IMR-90 (cell line): ENCODE measurements around the gene VOPP1. TPM values are rescaled to one million over a fixed set of nuclear protein-coding genes. Genes with fewer than 3 reads are reported as not detected.

Source experiments
- ATAC-seq: fragments of 200-7000 bp; cut with Tn5 transposase; 2 replicates; pipeline ENCODE4 v1.9.1; 2020; ENCODE audit warnings: low read depth, mild to moderate bottlenecking, moderate library complexity
- BruUV-seq: library from RNA; stranded (reverse); fragments of 400-500 nt; replicated peaks from 2 replicates; lab custom pipeline; 2021; lab: Mats Ljungman, UMichigan
- CTCF ChIA-PET: fragments of 300-600 bp; formaldehyde crosslinking; extraction: SDS; loops from one replicate; lab custom pipeline; 2021; ENCODE audit warnings: antibody characterized with exemption; lab: Yijun Ruan, JAX
- POLR2A ChIA-PET: fragments of 300-600 bp; sonication (Branson Sonifier 250); formaldehyde crosslinking; loops from one replicate; lab custom pipeline; 2022; ENCODE audit warnings: antibody characterized with exemption; ENCODE audit not compliant: unreplicated experiment; lab: Charles Lee
- DNase-seq: peaks from one replicate; pipeline ENCODE4 v3.0.0; 2013
- H2AFZ ChIP-seq: replicated peaks from 2 replicates; pipeline ENCODE3; 2013; ENCODE audit warnings: low read length, mild to moderate bottlenecking; ENCODE audit not compliant: poor library complexity
- H2AK5ac ChIP-seq: 2 replicates; pipeline ENCODE4 v1.6.1; 2013; ENCODE audit warnings: low read depth, low read length, inconsistent platforms
- H2AK9ac ChIP-seq: replicated peaks from 2 replicates; pipeline ENCODE3; 2013; ENCODE audit warnings: mild to moderate bottlenecking, low read depth, low read length, moderate library complexity; ENCODE audit not compliant: poor library complexity
- H2BK120ac ChIP-seq: 2 replicates; pipeline ENCODE4 v1.6.1; 2013; ENCODE audit warnings: low read depth, low read length, inconsistent platforms
- H2BK15ac ChIP-seq: 3 replicates; pipeline ENCODE4 v1.6.1; 2013; ENCODE audit warnings: low read depth, low read length, inconsistent platforms
- H2BK20ac ChIP-seq: 2 replicates; pipeline ENCODE4 v1.6.1; 2013; ENCODE audit warnings: low read depth, mild to moderate bottlenecking, inconsistent platforms, low read length, moderate library complexity
- H2BK5ac ChIP-seq: 2 replicates; pipeline ENCODE4 v1.6.1; 2013; ENCODE audit warnings: mild to moderate bottlenecking, low read depth, low read length, inconsistent platforms; ENCODE audit not compliant: poor library complexity, severe bottlenecking
- H3K14ac ChIP-seq: replicated peaks from 2 replicates; pipeline ENCODE4 v1.6.1; 2013; ENCODE audit warnings: low read depth, low read length, inconsistent platforms
- H3K18ac ChIP-seq: 2 replicates; pipeline ENCODE4 v1.6.1; 2013; ENCODE audit warnings: low read depth, low read length, control low read depth
- H3K23ac ChIP-seq: 2 replicates; pipeline ENCODE4 v1.6.1; 2013; ENCODE audit warnings: low read depth, low read length, inconsistent platforms
- H3K27ac ChIP-seq: 2 replicates; pipeline ENCODE4 v1.5.1; 2013; ENCODE audit warnings: mild to moderate bottlenecking, control low read depth, low read length; ENCODE audit not compliant: insufficient read depth
- H3K27me3 ChIP-seq: 2 replicates; pipeline ENCODE4 v1.6.1; 2013; ENCODE audit warnings: low read length; ENCODE audit not compliant: control insufficient read depth, insufficient read depth
- H3K36me3 ChIP-seq: 2 replicates; pipeline ENCODE4 v1.6.1; 2013; ENCODE audit warnings: low read length, mixed read lengths; ENCODE audit not compliant: control insufficient read depth, insufficient read depth
- H3K4ac ChIP-seq: 2 replicates; pipeline ENCODE4 v1.6.1; 2013; ENCODE audit warnings: low read depth, low read length, inconsistent platforms
- H3K4me1 ChIP-seq: 2 replicates; pipeline ENCODE4 v1.6.1; 2013; ENCODE audit warnings: low read length, mixed read lengths; ENCODE audit not compliant: control insufficient read depth, insufficient read depth
- H3K4me2 ChIP-seq: 2 replicates; pipeline ENCODE4 v1.6.1; 2013; ENCODE audit warnings: low read depth, mild to moderate bottlenecking, control low read depth, low read length, moderate library complexity
- H3K4me3 ChIP-seq: 2 replicates; pipeline ENCODE4 v1.5.1; 2013; ENCODE audit warnings: low read depth, mild to moderate bottlenecking, control low read depth, low read length, moderate library complexity; ENCODE audit not compliant: insufficient read depth
- H3K56ac ChIP-seq: 2 replicates; pipeline ENCODE4 v1.6.1; 2013; ENCODE audit warnings: low read length, inconsistent platforms; ENCODE audit not compliant: insufficient read depth; ENCODE audit errors: extremely low read depth
- H3K79me1 ChIP-seq, 2 experiments: 2 replicates each; pipeline ENCODE4 v1.6.1; 2013; ENCODE audit warnings: low read length in 2 of 2, inconsistent platforms in 1 of 2, low read depth in 1 of 2
- H3K9ac ChIP-seq: 2 replicates; pipeline ENCODE4 v1.6.1; 2013; ENCODE audit warnings: low read depth, low read length, control low read depth
- H3K9me1 ChIP-seq: 2 replicates; pipeline ENCODE4 v1.6.1; 2013; ENCODE audit warnings: low read length, inconsistent platforms; ENCODE audit not compliant: insufficient read depth
- H3K9me3 ChIP-seq: 2 replicates; pipeline ENCODE4 v1.6.1; 2013; ENCODE audit warnings: low read length; ENCODE audit not compliant: control insufficient read depth, insufficient read depth
- H4K20me1 ChIP-seq: 2 replicates; pipeline ENCODE4 v1.6.1; 2013; ENCODE audit warnings: low read length, inconsistent platforms; ENCODE audit not compliant: insufficient read depth
- H4K5ac ChIP-seq: 2 replicates; pipeline ENCODE4 v1.6.1; 2013; ENCODE audit warnings: mild to moderate bottlenecking, low read depth, low read length, control low read depth
- H4K8ac ChIP-seq, 2 experiments: 2 replicates each; pipeline ENCODE4 v1.6.1; 2013; ENCODE audit warnings: low read depth in 2 of 2, low read length in 2 of 2, control low read depth in 1 of 2, inconsistent platforms in 1 of 2
- H4K91ac ChIP-seq: 2 replicates; pipeline ENCODE4 v1.6.1; 2013; ENCODE audit warnings: low read depth, low read length, inconsistent platforms; ENCODE audit not compliant: insufficient read depth
- BHLHE40 ChIP-seq: fragments of 150-350 bp; IDR thresholded peaks from 2 replicates; pipeline ENCODE4 v1.6.1; 2016; ENCODE audit warnings: mild to moderate bottlenecking, low read depth, low read length
- MAFK ChIP-seq: IDR thresholded peaks from 2 replicates; pipeline ENCODE4 v1.6.1; 2012; ENCODE audit warnings: low read depth, low read length, improper control_type of control experiment
- POLR2A ChIP-seq: IDR thresholded peaks from 2 replicates; pipeline ENCODE4 v1.6.1; 2012; ENCODE audit warnings: mild to moderate bottlenecking, low read depth, low read length
- USF2 ChIP-seq: fragments of 150-350 bp; IDR thresholded peaks from 2 replicates; pipeline ENCODE4 v1.6.1; 2017; ENCODE audit warnings: mild to moderate bottlenecking, antibody characterized with exemption, low read length, low read depth
- WGBS, 2 experiments: methylation state at CpG; one replicate each; pipeline versions ENCODE4 v1.1.5 to v1.1.7; 2013; ENCODE audit warnings: missing lambda C conversion rate in 2 of 2; ENCODE audit not compliant: insufficient read length in 1 of 2; ENCODE audit errors: extremely low coverage in 2 of 2; 5-methylcytosine and 5-hydroxymethylcytosine counted together
- dilution Hi-C: fragments of 300-500 bp; cut with HindIII; formaldehyde crosslinking; loops from one replicate; pipeline ENCODE4 v1.14.3; 2018; ENCODE audit warnings: low sequenced_read_pairs; ENCODE audit not compliant: unreplicated experiment
- in situ Hi-C: fragments of 300-500 bp; cut with MboI; formaldehyde crosslinking; loops from 3 replicates; pipeline ENCODE4 v1.14.3; 2019; ENCODE audit warnings: low sequenced_read_pairs, inconsistent platforms, mixed read lengths
- intact Hi-C: fragments of 100-400 bp; cut with micrococcal nuclease; formaldehyde crosslinking; loops from 2 replicates; pipeline ENCODE4 v1.10.0; 2022
- polyA plus RNA-seq, 3 experiments: library from polyadenylated mRNA; depleted of rRNA; stranded (reverse); fragments of >200 nt; gene quantifications; 2 replicates each; pipeline ENCODE4 v1.2.3, GENCODE V29; 2012; ENCODE audit warnings: low replicate concordance in 1 of 3
- total RNA-seq: library from RNA; depleted of rRNA; stranded (reverse); fragments of >200 nt; gene quantifications from 2 replicates; pipeline ENCODE4 v1.2.3, GENCODE V29; 2012
- TF ChIP-seq, protein P1 (sequence below): fragments of 150-350 bp; IDR thresholded peaks from 2 replicates; pipeline ENCODE4 v1.6.1; 2016; ENCODE audit warnings: low read depth, mild to moderate bottlenecking, low read length, moderate library complexity, borderline replicate concordance

VOPP1 gene
- total and polyA plus RNA-seq, 2 of the 4 experiments (the other 2 are of a cell fraction) = 60.2 to 94.5 TPM

DNA sequence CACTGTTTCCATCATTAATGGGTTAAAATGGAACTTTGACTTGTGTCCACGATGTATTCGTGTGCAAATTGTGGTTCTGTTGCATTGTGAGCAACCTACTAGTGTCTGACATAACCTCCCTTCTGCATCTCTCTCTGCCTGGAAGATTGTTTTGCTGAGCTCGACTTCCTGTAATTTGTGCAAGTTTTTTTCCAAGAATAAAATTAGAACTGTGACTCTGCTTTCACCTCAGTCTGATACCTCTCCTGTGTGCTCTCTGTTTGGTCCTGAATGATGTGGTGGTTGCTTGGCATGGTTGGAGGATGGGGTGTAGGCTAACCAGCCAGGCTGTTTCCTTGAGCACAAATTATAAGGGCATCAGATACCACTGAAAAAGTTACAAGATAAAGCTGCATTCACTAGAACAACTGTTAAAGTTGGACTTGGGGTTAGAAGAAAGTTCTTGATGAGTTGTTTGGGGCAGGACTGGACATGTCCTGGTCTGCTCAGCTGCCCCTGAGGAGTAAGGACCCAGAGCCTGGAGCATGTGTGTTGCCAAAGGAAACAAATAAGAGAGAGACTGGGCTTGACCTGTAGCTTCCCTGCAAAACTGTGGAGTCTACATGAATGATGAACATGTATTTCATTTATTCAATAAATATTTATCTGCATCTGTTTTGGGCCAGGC is 1.9 kb upstream of the VOPP1 start:
- Histone ChIP-seq H3K9ac (peak overlapping the region; percentile 7; the same call in 1 of the 2 replicates), H2AK5ac (peak overlapping the region; percentile 76), H2BK120ac (peak overlapping the region; percentile 77), H2AFZ (peak overlapping the region; percentile 68), H4K91ac (peak overlapping the region; percentile 61), H2BK20ac (peak overlapping the region; percentile 84), H3K4me3 (no peak overlapping the region), H3K14ac (peak overlapping the region; percentile 86), H2BK5ac (peak overlapping the region; percentile 68), H3K56ac (peak overlapping the region; percentile 20; the same call in 1 of the 2 replicates), H3K9me1 (peaks cover 24% of the 10 kb centered on the region), H4K8ac (peak overlapping the region; percentile 24 to 80; a peak in 3 of 4 replicates), H2BK15ac (peak overlapping the region; percentile 69; the same call in 1 of the 3 replicates), H2AK9ac (peak overlapping the region; percentile 18), H3K4me1 (peaks cover 24% of the 10 kb centered on the region), H3K36me3 (no peaks in the 10 kb centered on the region), H4K5ac (peak overlapping the region; percentile 91), H3K79me1 (peaks cover 3 to 32% of the 10 kb centered on the region in 2 experiments; a peak in 3 of 4 replicates), H4K20me1 (peaks cover 12% of the 10 kb centered on the region), H3K4ac (peak overlapping the region; percentile 83), H3K27ac (peak overlapping the region; percentile 76; the same call in 1 of the 2 replicates), H3K27me3 (no peaks in the 10 kb centered on the region), H3K9me3 (no peaks in the 10 kb centered on the region), H3K18ac (peak overlapping the region; percentile 95), H3K23ac (peak overlapping the region; percentile 73), H3K4me2 (peak overlapping the region; percentile 69)
- dilution Hi-C loops = no loop called here
- DNase-seq (peak; percentile 28), ATAC-seq (no peak)
- intact Hi-C loops = loop anchor here (10.0 kb wide), 1 partner anchor 799 kb away; no protein-coding TSS in a partner anchor
- no peak for TF ChIP-seq BHLHE40
- TF ChIP-seq MAFK = peak; percentile 42
- no peak for TF ChIP-seq USF2
- TF ChIP-seq, protein P1, sequence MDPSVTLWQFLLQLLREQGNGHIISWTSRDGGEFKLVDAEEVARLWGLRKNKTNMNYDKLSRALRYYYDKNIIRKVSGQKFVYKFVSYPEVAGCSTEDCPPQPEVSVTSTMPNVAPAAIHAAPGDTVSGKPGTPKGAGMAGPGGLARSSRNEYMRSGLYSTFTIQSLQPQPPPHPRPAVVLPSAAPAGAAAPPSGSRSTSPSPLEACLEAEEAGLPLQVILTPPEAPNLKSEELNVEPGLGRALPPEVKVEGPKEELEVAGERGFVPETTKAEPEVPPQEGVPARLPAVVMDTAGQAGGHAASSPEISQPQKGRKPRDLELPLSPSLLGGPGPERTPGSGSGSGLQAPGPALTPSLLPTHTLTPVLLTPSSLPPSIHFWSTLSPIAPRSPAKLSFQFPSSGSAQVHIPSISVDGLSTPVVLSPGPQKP = no peak
- TF ChIP-seq POLR2A = no peak
- POLR2A ChIA-PET = no interaction called here
- CTCF ChIA-PET = interaction anchor here (0.8 to 1.0 kb wide), 2 partner anchors 11 to 80 kb away, joined by 3 read pairs; no protein-coding TSS in a partner anchor
- in situ Hi-C loops = loop anchor here (25.0 kb wide), 1 partner anchor 812 kb away; the partner anchor contains the start of gene SEC61G
- WGBS, 2 experiments = no CpG with 5 or more reads among the region's 3 CpGs
- BruUV-seq = no TSS peak
